WI38 (cell line): ENCODE data around the gene ENDOG.
A peak's percentile ranks its signal among the peaks of the same experiment; 100 is the strongest.
"Not testable (repeated sequence)": the region's sequence is repeated elsewhere in the genome, so short reads cannot be mapped to it uniquely, and the experiment has no call there.

Source experiments
- H3K4me3 ChIP-seq: 2 replicates; pipeline ENCODE4 v1.5.1; 2011; ENCODE audit warnings: low read depth, mild to moderate bottlenecking, control low read depth, low read length
- TF ChIP-seq, protein P1 (sequence below): IDR thresholded peaks from 2 replicates; pipeline ENCODE4 v1.5.1; 2012; ENCODE audit warnings: low read depth, mild to moderate bottlenecking, control low read depth, low read length

ENDOG gene

DNA sequence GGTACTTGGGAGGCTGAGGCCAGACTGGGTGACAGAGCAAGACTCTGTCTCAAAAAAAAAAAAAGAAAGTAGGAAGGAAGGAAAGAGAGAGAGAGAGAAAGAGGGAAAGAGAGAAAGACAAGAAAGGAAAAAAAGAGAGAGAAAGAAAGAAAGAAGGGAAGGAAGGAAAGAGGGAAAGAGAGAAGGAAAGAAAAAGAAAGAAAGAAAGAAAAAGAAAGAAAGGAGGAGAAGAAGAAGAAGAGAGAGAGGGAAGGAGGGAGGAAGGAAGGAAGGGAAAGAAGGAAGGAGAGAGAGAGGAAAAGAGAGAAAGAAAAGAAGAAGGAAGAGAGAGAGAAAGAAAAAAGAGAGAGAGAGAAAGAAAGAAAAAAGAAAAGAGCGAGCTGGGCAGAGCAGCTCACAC lies 43.5 kb upstream of the ENDOG start:
- TF ChIP-seq, protein P1, sequence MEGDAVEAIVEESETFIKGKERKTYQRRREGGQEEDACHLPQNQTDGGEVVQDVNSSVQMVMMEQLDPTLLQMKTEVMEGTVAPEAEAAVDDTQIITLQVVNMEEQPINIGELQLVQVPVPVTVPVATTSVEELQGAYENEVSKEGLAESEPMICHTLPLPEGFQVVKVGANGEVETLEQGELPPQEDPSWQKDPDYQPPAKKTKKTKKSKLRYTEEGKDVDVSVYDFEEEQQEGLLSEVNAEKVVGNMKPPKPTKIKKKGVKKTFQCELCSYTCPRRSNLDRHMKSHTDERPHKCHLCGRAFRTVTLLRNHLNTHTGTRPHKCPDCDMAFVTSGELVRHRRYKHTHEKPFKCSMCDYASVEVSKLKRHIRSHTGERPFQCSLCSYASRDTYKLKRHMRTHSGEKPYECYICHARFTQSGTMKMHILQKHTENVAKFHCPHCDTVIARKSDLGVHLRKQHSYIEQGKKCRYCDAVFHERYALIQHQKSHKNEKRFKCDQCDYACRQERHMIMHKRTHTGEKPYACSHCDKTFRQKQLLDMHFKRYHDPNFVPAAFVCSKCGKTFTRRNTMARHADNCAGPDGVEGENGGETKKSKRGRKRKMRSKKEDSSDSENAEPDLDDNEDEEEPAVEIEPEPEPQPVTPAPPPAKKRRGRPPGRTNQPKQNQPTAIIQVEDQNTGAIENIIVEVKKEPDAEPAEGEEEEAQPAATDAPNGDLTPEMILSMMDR = no peak
- H3K4me3 ChIP-seq = no peak overlapping the region

DNA sequence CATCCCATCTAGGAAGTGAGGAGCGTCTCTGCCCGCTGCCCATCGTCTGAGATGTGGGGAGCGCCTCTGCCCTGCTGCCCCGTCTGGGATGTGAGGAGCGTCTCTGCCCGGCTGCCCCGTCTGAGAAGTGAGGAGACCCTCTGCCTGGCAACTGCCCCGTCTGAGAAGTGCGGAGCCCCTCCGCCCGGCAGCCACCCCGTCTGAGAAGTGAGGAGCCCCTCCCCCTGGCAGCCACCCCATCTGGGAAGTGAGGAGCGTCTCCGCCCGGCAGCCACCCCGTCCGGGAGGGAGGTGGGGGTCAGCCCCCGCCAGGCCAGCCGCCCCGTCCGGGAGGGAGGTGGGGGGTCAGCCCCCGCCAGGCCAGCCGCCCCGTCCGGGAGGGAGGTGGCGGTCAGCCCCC lies 38.2 kb upstream of the ENDOG start:
- not testable (repeated sequence) for H3K4me3 ChIP-seq

DNA sequence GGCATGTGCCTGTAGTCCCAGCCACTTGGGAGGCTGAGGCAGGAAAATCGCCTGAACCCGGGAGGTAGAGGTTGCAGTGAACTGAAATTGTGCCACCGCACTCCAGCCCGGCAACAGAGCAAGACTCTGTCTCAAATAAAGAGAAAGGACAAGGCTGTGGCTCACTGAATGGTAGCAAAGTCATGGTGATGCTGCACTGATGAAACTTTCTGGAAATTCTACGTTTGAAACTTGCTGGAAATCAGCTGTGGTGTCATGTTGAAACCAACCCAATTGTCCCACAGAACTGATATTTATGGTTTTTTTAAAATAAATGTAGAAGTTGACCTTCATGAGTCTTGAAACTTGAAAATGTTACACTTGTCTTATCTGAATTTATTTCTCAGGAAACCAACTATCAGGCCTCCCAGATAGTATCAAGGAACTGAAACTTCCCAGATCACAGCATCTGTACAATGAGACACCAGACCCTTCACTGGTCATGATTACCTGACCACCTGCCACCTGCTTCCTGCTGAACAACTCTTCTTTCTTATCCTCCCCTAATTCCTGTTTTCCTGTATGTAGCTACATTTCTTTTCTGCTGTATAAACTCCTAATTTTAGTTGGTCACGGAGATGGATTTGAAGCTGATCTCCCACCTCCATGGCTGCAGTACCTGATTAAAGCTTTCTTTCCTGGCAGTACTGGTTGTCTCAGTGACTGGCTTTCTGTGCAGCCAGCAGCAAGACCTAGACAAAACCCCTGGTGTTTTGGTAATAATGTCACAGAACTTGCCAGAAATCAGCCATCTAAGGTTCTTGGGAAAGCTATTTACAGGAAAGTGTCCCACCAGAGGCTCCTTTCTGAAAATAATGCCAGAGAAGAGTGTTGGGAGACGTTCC lies 36.9 kb upstream of the ENDOG start:
- TF ChIP-seq, protein P1 = no peak
- H3K4me3 ChIP-seq = no peak overlapping the region

DNA sequence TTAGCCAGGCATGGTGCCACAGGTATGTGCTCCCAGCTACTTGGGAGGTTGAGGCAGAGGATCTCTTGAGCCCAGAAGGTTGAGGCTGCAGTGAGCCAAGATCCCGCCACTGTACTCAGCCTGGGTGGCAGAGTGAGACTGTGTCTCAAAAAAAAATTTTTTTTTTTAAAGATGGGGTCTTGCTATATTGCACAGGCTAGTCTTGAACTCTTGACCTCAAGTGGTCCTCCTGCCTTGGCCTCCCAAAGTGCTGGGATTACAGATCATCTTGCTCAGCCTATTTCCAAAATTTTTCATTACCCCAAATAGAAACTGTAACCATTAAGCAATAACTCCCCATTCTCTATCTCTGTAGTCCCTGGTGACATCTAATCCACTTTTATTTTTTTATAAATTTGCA lies 35.6 kb upstream of the ENDOG start:
- TF ChIP-seq, protein P1 = no peak
- H3K4me3 ChIP-seq = no peak overlapping the region

DNA sequence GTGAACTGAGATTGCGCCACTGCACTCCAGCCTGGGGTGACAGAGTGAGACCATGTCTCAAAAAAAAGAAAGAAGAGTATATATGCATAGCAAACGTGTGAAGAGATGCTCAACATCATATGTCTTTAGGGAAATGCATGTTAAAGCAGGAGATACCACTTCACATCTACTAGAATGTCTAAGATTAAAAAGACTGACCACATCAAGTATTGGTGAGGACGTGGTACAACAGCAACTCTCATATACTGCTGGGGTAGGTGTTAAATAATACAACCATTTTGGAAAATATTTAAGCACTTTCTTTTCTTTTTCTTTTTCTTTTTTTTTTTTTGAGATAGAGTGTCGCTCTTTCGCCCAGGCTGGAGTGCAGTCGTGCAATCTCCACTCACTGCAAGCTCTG lies 32.9 kb upstream of the ENDOG start:
- TF ChIP-seq, protein P1 = no peak
- H3K4me3 ChIP-seq = no peak overlapping the region

DNA sequence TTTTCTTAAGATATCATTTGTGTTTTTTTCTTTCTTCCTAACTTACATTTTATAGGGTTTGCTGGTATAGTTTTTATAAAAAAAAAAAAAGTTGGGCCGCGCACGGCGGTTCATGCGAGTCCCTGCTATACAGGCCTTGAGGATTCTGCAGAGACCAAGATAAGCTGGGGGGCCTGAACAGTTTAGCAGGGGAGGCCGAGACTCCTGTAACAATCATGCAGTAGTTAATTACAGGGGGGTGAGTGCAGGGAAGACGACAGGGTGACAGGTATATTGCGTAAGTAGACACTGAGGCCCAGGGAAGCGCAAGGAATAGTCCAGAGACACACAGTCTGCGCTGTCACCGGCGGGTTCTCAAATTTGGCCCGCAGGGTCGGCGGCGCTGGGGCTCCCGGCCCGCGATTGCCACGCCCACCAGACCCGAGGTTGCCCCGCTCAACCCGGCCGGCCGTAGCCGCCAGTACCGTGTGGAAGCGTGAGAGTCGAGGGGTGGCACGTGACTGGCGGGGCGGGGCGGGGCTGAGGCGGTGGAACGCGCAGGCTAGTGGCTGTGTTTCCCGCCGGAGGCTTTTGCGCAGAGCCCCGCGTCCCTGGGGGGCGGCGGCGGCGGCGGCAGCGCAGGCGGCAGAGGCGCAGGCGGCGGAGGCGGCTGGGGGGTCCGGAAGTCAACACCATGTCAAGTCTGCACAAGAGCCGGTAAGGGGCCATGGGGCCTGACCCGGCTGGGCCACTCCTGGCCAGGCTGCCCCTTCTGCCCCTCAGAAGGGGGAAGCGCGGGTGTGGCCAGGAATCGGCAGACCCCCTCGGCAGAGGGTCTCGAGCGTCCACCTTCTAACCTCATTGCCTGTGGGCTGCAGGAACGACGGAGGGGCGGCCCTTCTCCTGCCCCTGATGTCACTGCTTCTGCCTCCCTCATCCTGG lies 31.4 kb upstream of the ENDOG start, which contains the start of gene TBC1D13:
Gene TBC1D13, plus strand, starts transcription at position 573 of the 921 bp plus-strand sequence. Its CDS starts 101 bp downstream, at position 674.
- peak within 1 kb of the TSS; percentile 96 for H3K4me3 ChIP-seq
- TF ChIP-seq, protein P1 = no peak

DNA sequence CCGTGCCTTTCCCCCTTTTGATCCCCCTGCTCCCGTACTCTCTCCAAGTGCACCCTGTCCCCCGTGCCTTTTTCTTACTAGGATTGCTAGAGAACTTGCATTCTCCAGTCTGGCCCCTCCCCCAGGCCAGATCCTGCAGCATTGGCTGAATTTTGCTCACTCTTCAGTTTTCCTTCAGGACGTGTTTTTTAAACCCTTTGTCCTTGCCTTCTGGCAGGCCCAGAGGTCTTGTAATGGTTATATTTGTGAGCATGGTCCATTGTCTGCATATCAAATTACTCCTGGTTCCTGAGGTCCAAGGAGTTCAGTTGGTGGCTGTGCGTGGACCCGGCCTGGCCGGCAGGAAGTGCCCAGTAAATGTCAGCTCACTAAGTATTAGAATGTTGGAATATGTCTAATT lies 30.6 kb upstream of the ENDOG start:
- TF ChIP-seq, protein P1 = no peak

More for the DNA sequence above, 30.6 kb upstream of the ENDOG start:
- peak overlapping the region; percentile 96 for H3K4me3 ChIP-seq
